GM21528 (cell line): ENCODE data around the gene ZNF385B.

ENCODE experiments used
- ATAC-seq: cut with Tn5 transposase; IDR thresholded peaks from one replicate; pipeline ENCODE4 v1.9.1; 2021; ENCODE audit warnings: mild to moderate bottlenecking, moderate library complexity; ENCODE audit not compliant: unreplicated experiment, low FRiP score

ZNF385B gene

GRCh38 chr2:179532863-179533278, 328.5 kb downstream of the ZNF385B start:
- ATAC-seq, result no peak

GRCh38 chr2:179528576-179529069, 332.8 kb downstream of the ZNF385B start:
- no peak for ATAC-seq

GRCh38 chr2:179525340-179525739, 336.1 kb downstream of the ZNF385B start:
- ATAC-seq, result no peak

GRCh38 chr2:179524809-179525339, 336.5 kb downstream of the ZNF385B start:
- no peak for ATAC-seq

- ATAC-seq, result no peak
These were observed 339.5 kb downstream of the ZNF385B start for GRCh38 chr2:179521944-179522343.

GRCh38 chr2:179518830-179519229, 342.6 kb downstream of the ZNF385B start:
- ATAC-seq, result no peak

GRCh38 chr2:179513181-179513580, 348.2 kb downstream of the ZNF385B start:
- no peak for ATAC-seq

- ATAC-seq, result no peak
These were observed 349.0 kb downstream of the ZNF385B start for GRCh38 chr2:179512281-179513035.

GRCh38 chr2:179511105-179511789, 350.2 kb downstream of the ZNF385B start:
- no peak for ATAC-seq

- no peak for ATAC-seq
These were observed 366.1 kb downstream of the ZNF385B start for GRCh38 chr2:179495315-179495714.

GRCh38 chr2:179488563-179488962, 372.8 kb downstream of the ZNF385B start:
- no peak for ATAC-seq

GRCh38 chr2:179487010-179487731, 374.2 kb downstream of the ZNF385B start:
- no peak for ATAC-seq

GRCh38 chr2:179483131-179483530, 378.3 kb downstream of the ZNF385B start:
- ATAC-seq, result no peak

- no peak for ATAC-seq
These were observed 381.5 kb downstream of the ZNF385B start for GRCh38 chr2:179479947-179480346.

GRCh38 chr2:179478771-179479170, 382.6 kb downstream of the ZNF385B start:
- no peak for ATAC-seq

GRCh38 chr2:179470992-179471391, 390.4 kb downstream of the ZNF385B start:
- no peak for ATAC-seq

- no peak for ATAC-seq
These were observed 391.3 kb downstream of the ZNF385B start for GRCh38 chr2:179470089-179470488.

GRCh38 chr2:179467960-179468359, 393.5 kb downstream of the ZNF385B start:
- no peak for ATAC-seq

GRCh38 chr2:179467111-179467510, 394.3 kb downstream of the ZNF385B start:
- no peak for ATAC-seq

- ATAC-seq, result no peak
These were observed 400.0 kb downstream of the ZNF385B start for GRCh38 chr2:179461420-179461819.
